SU-DHL-6 (cell line): ENCODE results near the gene BTN2A1.

Experiments
- H2AFZ ChIP-seq: fragments of 200-600 bp; sonication (generic); 2 replicates; pipeline ENCODE4 v1.6.1; 2014; ENCODE audit warnings: low read depth, mild to moderate bottlenecking, moderate library complexity, mixed read lengths, antibody characterized with exemption, low read length; ENCODE audit not compliant: severe bottlenecking
- H3F3A ChIP-seq: fragments of 200-600 bp; shearing (Covaris generic); 2 replicates; pipeline ENCODE4 v1.6.0; 2016; ENCODE audit warnings: antibody characterized with exemption, mild to moderate bottlenecking; ENCODE audit not compliant: insufficient read depth
- H3K27ac ChIP-seq: fragments of 200-600 bp; sonication (generic); 2 replicates; pipeline ENCODE4 v1.5.1; 2016; ENCODE audit warnings: low read depth, mild to moderate bottlenecking, low read length, moderate library complexity, mixed read lengths
- H3K27me3 ChIP-seq: fragments of 200-600 bp; sonication (generic), shearing (Covaris generic); 2 replicates; pipeline ENCODE4 v1.6.0; 2014; ENCODE audit warnings: mild to moderate bottlenecking, low read length
- H3K36me3 ChIP-seq: fragments of 200-600 bp; sonication (generic); 2 replicates; pipeline ENCODE4 v1.6.1; 2014; ENCODE audit warnings: mild to moderate bottlenecking, low read length, mixed read lengths
- H3K4me2 ChIP-seq: fragments of 300-600, 200-600 bp; shearing (Covaris generic), sonication (generic); 2 replicates; pipeline ENCODE4 v1.6.0; 2014; ENCODE audit warnings: low read length, low read depth, mild to moderate bottlenecking; ENCODE audit not compliant: poor library complexity, severe bottlenecking
- H3K4me3 ChIP-seq: fragments of 200-600 bp; sonication (generic); 2 replicates; pipeline ENCODE4 v1.5.1; 2014; ENCODE audit warnings: antibody characterized with exemption, low read length, mild to moderate bottlenecking, mixed read lengths; ENCODE audit not compliant: insufficient read depth, poor library complexity, severe bottlenecking
- H3K79me2 ChIP-seq: fragments of 200-600 bp; sonication (generic); 2 replicates; pipeline ENCODE4 v1.6.1; 2014; ENCODE audit warnings: mild to moderate bottlenecking, low read length, moderate library complexity; ENCODE audit not compliant: insufficient read depth
- H3K9ac ChIP-seq: fragments of 200-600 bp; sonication (generic); 2 replicates; pipeline ENCODE4 v1.7.0; 2014; ENCODE audit warnings: mild to moderate bottlenecking, low read length
- H3K9me2 ChIP-seq: fragments of 200-600 bp; sonication (generic); replicated peaks from 2 replicates; pipeline ENCODE4 v1.6.1; 2014; ENCODE audit warnings: low read length; ENCODE audit not compliant: insufficient read depth
- H3K9me3 ChIP-seq: fragments of 200-600 bp; sonication (generic); 2 replicates; pipeline ENCODE4 v1.6.1; 2014; ENCODE audit warnings: low read length, mixed read lengths; ENCODE audit not compliant: insufficient read depth
- H4K20me1 ChIP-seq: fragments of 200-600 bp; sonication (generic); 2 replicates; pipeline ENCODE4 v1.6.1; 2014; ENCODE audit warnings: low read depth, mild to moderate bottlenecking, antibody characterized with exemption, low read length, moderate library complexity, mixed read lengths
- CTCF ChIP-seq: fragments of 200-600 bp; sonication (generic); IDR thresholded peaks from one replicate; pipeline ENCODE4 v1.5.1; 2017; ENCODE audit warnings: antibody characterized with exemption, mild to moderate bottlenecking, low read length, moderate library complexity; ENCODE audit not compliant: insufficient read depth, poor library complexity, severe bottlenecking
- EZH2phosphoT487 ChIP-seq: fragments of 200-600 bp; sonication (generic), shearing (Covaris generic); conservative IDR thresholded peaks from 2 replicates; pipeline ENCODE4 v1.6.1; 2018; ENCODE audit warnings: mild to moderate bottlenecking, antibody characterized with exemption, low read length, moderate library complexity, mixed read lengths

The BTN2A1 gene

GRCh38 chr6:26493258-26493657 is 35.5 kb downstream of the BTN2A1 start:
- Histone ChIP-seq H2AFZ (no peak overlapping the region), H3K79me2 (no peaks in the 10 kb centered on the region), H3K4me2 (no peak overlapping the region), H4K20me1 (no peaks in the 10 kb centered on the region), H3K27me3 (no peaks in the 10 kb centered on the region; the same call in 1 of the 2 replicates), H3F3A (no peaks in the 10 kb centered on the region), H3K9me2 (no peaks in the 10 kb centered on the region), H3K36me3 (no peaks in the 10 kb centered on the region), H3K4me3 (no peak overlapping the region), H3K27ac (no peak overlapping the region), H3K9me3 (no peaks in the 10 kb centered on the region), H3K9ac (no peak overlapping the region)
- no peak for TF ChIP-seq CTCF
- TF ChIP-seq EZH2phosphoT487: no peak

GRCh38 chr6:26494117-26494516 is 36.4 kb downstream of the BTN2A1 start:
- Histone ChIP-seq H3K9me3 (no peaks in the 10 kb centered on the region), H3K27me3 (no peaks in the 10 kb centered on the region; the same call in 1 of the 2 replicates), H3K9ac (no peak overlapping the region), H3F3A (no peaks in the 10 kb centered on the region), H3K36me3 (no peaks in the 10 kb centered on the region), H3K9me2 (no peaks in the 10 kb centered on the region), H4K20me1 (no peaks in the 10 kb centered on the region), H3K4me2 (no peak overlapping the region), H3K27ac (no peak overlapping the region), H2AFZ (no peak overlapping the region), H3K79me2 (no peaks in the 10 kb centered on the region), H3K4me3 (no peak overlapping the region)
- no peak for TF ChIP-seq CTCF

- H3K9me2 ChIP-seq: no peaks in the 10 kb centered on the region
- H3K27me3 ChIP-seq: no peaks in the 10 kb centered on the region
- H3K4me3 ChIP-seq: no peak overlapping the region
- no peaks in the 10 kb centered on the region for H3K9me3 ChIP-seq
- no peak overlapping the region for H3K27ac ChIP-seq
- no peak overlapping the region for H3K9ac ChIP-seq
- no peaks in the 10 kb centered on the region for H4K20me1 ChIP-seq
- no peak overlapping the region for H3K4me2 ChIP-seq
- no peaks in the 10 kb centered on the region for H3K36me3 ChIP-seq
- H2AFZ ChIP-seq: no peak overlapping the region
- TF ChIP-seq EZH2phosphoT487 (no peak), CTCF (no peak)
- no peaks in the 10 kb centered on the region for H3K79me2 ChIP-seq
- H3F3A ChIP-seq: no peaks in the 10 kb centered on the region
These were observed 37.5 kb downstream of the BTN2A1 start for GRCh38 chr6:26495281-26495680.
